ENCODE results near the gene TNS1.

Gene TNS1

DNA sequence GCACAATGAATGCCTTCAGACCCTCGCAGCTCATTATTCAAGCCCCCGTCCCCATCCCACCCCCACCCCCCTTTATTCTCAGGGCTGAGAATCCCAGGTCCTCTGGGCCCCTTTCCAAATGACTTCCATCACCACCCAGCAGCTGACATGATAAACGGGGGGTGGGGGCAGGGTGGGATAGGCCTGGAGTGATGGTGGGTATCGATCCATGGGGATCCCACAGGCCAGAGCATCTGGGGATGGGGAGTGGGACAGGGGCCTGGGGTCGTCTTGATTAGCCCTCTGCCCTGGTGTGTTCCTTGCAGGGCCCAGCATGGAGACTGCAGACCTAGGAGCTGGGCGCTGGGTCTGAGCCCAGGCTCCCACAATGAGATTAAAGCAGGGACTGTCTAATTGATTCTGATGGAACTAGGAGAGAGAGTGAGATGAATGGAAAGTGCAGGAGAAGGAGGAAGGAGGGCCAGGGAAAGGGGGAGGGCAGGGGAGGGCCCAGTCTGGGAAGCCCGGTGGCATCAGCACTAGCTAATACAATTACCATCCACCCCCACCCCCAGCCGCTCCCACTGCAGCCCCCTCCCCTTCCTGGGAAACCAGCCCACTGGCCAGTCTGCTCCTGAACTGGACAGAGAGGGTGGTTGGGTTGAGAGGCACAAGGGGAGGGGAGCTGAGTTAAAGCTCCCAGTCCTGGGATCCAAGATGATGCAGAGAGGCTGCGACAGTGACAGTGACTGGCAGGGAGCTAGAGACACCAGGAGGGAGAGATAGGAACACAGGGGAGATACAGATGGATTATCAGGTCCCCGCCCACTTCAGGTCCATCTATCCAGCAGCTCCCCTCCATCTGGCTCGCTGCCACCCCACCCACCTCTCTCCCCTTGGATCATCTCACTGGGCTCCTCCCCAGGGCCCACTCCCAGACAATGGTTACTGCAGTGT lies 13.1 kb upstream of the TNS1 start:
- DNase-seq, result no peak

DNA sequence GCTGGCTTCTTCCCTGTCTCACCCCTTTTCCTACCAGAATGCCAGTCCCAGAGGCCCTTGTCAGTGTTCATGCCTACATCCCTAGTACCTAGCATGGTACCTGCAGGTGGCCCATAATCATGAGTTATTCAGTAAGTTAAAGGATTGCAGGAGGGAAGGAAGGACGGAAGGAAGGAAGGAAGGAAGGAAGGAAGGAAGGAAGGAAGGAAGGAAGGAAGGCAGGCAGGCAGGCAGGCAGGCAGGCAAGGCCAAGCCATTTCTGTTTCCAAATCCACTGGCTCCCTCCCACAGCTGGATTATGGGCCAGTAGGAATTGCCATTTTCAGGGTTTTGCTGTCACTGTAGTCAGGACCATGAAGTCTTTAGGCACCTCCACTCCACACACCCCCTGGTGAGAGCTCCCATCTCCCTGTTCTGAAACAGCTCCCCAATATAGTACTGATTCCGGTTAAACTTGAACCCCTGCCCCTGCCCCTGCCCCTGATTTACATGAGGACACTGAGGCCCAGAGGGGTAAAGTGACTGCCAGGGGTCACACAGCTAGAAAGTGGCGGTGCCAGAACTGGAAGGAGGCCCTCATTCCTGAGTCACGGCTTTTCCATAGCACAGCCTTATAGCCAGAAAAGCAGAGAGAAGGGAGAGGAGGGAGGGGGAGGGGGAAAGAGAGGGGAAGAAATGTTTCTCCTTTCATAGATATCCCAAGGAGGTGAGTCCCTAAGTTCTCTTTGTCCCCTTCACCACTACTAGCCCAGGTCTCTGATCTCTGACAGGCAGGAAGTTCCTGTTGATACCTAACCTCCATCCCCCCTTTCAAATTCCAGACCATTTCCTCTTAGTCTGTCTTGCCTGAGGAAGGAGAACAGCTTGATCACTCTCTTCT lies 12.2 kb upstream of the TNS1 start:
- no peak for DNase-seq

DNA sequence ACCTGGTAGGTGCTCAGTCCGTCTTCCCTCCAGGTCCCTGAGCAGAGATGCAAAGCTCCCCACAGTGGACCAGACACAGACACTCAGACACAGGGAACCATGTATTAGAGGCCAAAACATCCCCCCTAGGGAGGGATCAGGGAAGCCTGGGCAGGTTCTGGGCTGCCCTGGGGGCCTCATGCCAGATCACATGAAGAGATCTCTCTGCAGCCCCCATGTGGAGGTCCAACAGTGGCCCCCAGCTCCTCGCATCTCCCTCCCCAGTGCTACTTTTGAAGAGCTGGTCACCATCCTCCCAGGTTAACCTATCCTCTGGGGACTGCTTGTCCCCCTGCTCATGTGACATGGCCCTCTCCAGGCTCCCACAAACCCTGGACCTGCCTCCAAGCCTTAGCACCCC lies 10.5 kb upstream of the TNS1 start:
- no peak for DNase-seq

DNA sequence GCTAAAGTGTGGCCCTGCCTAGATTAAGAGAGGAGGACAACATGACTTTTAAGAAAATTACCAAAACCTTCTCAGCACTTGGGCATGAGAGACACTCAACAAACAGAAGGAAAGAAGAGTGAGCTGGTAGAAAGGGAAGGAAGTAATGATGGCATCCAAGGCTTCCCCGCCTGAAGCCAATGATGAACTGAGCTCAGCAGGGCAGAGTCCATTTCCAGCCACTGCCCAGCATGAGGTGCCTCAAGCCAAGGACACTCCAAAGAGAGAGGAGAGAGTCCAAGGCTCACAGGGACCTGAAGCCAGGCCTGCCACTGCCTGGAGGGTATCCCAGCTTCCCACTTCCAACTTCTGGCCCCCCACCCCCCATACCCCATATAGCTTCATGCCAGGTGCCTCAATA lies 9.5 kb upstream of the TNS1 start:
- no peak for DNase-seq

DNA sequence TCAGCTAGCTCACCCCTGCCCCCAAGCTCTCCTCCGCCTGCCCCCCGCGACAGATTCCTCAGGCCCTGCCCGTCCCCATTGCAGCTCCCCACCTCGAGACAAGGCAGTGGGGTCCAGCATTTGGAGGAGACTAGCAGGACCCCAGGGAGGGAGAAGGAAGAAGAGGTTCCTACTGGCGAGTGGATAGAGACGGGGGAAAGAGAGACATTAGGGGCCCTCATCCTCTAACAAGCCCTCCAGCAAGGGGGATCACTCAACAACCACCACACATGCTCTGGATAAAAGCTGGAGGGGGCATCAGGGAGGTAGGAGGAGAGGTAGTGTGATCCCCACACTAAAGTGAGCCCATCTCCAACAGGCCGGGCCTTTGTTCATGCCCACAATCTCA lies 8.9 kb upstream of the TNS1 start:
- DNase-seq, result no peak

DNA sequence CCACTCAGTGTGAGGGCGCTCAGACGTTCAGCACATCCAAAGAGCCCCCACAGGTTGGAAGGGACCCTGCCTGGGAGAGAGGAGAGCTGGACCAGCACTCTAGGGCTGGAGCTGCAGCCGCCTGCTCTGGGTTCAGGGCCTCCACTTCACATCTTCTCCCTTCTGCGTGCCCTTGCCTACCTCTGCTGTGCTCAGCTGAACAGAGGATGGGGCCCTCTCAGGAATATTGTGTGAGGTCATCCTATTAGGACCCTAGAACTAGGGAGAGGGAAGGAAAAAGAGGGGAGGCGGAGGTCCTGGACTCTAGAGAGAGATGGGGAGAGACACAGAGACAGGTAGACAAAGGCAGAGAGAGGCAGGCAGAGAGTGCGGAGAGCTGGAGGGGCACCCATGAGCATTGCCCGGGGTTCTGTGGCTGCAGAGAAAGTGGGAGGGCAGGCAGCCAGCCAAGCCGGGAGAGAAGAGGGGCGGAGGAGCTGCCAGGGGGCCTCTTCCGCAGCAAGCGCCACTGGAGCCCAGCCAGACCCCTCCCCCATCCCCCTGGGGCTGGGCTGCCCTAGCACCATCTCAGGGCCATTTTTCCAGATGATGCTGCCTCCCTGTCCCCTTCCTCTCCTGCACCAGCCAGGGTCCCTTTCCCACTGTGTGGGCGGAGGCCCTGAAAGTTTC lies 8.3 kb upstream of the TNS1 start:
- DNase-seq, result no peak

DNA sequence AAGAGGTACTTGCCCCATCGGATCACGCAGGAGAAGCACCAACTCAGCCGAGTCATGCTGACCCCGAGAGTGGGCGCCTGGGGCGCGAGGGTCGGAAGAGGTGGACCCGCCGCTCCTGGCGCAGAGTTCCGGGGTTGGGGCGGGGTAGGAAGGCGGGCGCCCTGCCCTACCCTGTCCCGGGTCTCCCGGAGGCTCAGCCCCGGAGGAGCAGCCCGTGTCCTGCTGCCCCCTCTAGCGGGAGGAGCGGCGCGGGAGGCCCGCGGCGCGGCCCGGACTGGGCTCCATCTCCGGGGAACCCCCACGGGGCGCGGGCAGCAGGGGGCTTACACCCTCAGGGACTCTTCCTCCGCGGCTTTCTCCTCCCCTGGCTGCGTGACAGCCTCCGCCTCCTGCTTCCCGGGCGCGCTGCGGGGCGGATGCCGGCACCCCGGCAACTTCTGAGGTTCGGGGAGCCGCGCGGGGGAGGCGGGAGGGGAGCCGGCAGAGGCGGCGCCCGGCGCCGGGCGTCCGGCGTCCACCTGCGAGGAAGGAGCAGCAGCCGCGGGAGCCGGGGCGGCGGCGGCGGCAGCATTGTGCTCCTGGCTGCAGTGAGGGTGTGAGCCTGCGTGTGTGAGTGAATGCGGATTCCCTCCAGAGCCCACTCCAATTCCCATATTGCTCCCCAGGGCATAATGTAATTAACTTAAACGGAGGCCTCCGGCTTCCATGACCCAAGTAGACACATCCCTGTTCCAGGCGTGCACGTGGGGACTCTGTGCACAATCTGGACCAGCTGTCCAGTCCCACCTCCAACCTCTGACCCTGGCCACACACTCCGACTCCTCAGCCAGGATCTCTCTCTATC lies 7.6 kb upstream of the TNS1 start:
- peak in 1 of 2 experiments; percentile 9 for DNase-seq

DNA sequence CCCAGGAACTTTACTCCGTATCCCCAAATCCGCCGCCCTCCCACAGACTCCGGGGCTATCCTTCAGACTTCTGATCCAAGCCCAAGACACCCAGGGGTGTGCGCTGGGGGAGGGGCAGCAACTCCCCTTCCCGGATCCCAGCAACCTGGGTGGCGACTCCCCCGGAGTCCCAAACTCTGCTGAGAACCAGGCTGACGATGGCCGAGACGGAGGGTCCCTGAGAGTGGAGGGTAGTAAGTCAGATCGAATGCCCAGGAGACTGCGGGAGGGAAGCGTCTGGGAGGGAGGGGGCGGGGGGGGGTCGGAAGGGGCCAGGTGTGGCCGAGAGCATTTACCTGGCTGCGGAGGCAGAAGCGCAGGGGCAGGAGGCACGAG lies 7.0 kb upstream of the TNS1 start:
- no peak for DNase-seq

DNA sequence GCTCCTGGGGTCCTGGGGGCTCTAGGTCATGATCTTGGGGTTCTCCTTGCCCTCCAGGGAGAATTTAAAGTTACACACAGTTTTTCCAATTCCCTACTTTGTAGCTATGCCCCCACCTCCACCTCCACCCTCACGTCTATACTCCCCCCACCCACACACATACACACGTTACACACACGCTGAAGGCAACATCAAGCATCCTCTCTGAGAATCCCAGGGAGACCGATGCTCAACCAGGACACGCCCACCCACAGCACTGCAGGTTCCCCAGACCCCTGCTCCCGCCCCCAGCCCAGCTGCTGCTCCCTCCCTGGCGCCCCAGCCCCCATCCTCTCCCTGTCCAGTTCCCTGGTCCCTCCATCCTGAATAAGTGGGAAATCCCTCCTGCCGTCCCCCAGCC lies 6.4 kb upstream of the TNS1 start:
- no peak for DNase-seq

DNA sequence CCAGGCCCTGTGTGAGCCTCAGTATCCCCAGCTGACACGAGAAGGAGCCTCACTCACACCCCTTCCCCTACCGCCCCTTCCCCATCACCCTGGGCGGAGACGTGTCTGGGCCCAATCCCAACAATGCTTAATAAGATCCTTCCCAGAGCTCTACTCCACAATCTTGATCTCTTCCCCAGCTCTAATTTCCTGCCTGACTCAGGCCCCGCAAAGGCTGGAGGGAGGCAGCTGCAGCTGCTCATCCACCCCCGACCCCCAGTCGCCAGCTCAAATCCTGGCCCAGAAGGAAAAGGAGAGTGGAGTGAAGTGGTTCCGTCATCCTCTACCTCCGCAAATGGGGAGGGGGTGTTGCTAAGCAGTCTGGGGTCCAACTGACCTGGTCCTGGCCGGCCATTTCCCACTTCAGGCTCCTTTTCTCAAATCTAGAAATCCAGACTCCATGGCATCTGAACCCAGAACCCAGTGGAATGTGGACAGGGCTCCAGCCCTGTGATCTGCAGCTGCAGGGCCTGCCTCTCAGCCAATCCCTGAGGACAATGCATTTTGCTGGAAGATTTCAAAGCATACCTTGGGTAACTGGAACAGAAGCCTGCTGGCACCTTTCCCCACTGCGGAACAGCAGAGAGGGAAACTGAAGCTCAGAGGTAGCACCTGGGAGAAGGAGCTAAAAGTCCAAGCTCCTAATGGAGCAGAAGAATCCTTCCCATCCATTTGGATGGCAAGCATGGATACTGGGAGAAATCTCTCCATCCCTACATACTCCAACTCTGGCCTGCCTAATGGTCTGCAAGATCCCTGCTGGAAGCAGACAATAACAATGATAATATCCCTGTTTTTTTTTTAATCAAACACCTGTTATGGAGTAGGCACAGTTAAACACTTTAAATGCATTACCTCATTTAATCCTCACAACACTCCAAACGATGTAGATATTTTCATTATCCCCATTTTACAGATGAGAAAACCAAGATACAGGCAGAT lies 5.6 kb upstream of the TNS1 start:
- no peak for DNase-seq

DNA sequence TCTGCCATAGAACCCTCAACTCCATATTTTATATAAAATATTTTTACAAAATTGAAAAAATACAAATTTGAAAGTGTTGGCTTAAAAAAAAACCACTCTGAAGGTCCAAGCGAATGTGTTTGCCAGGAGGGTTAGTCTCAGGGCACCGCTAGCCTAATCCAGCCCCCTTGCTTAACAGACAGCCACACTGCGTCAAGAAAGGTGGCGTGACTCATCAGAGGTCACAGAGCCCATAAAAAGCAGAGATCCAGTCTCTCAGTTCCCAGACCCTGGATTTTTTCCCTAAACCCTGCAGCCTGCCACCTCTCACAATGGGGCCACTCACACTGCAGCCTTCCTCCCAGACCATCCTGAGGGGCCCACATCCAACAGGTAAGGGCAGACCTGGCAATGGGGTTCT lies 3.9 kb upstream of the TNS1 start:
- DNase-seq, result no peak

DNA sequence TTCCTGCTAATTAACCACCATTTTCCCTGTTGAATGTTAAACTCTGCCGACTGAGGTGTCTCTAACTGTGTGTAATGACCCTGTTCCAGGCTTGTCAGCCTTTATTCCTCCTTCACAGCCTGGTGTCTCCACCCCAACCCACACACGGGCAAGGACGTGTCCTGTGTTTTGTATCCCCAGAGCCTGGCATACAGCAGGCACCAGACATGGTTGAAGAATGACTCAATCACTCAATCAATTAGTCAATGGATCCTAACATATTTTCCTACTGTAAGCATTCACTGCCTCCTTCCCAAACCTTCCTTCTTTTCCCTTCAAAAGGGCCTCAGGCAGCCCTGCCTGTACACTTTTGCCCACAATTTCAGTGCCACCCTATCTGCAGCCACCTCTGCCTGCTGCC lies 2.7 kb upstream of the TNS1 start:
- no peak for DNase-seq

DNA sequence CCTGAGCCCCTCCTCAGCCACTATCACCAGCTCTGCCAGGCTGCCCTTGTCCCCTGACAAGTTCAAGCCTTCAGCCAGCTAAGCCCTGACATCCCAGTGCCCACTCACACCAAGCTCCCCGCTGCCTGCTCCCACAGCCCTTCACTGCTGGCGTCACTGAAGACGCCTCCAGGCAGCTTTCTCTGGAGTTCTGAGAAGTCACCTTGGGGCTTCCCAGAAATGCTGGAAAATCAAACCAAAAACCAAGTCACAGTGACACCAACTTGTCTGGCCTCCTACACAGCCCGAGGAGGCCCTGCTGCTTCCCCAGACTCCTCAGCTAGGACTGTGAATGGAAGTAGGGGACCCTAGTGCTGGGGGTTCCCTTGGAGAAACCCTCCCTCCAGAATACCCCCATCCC lies 2.2 kb upstream of the TNS1 start:
- no peak for DNase-seq

DNA sequence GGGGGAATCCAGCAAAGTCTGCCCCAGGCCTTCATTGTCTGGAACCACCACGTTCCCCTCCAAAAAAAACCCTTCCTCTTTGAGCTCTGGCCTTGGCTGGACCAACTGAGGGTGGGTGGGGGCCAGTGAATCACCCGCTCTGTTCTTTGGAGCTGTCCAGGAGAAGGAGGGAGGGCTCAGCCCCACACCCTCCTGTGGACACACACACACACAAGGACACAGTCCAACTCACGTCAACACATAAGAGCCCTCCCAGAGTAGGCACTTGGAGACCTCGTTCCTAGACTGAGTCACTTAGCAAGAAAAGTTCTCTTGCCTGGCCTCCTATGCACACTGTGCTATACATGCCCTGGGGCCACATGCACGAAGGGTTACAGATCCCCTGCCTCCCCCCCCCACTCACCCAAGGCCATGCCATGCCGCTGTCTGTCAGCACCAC lies 1.2 kb upstream of the TNS1 start:
- no peak for DNase-seq

DNA sequence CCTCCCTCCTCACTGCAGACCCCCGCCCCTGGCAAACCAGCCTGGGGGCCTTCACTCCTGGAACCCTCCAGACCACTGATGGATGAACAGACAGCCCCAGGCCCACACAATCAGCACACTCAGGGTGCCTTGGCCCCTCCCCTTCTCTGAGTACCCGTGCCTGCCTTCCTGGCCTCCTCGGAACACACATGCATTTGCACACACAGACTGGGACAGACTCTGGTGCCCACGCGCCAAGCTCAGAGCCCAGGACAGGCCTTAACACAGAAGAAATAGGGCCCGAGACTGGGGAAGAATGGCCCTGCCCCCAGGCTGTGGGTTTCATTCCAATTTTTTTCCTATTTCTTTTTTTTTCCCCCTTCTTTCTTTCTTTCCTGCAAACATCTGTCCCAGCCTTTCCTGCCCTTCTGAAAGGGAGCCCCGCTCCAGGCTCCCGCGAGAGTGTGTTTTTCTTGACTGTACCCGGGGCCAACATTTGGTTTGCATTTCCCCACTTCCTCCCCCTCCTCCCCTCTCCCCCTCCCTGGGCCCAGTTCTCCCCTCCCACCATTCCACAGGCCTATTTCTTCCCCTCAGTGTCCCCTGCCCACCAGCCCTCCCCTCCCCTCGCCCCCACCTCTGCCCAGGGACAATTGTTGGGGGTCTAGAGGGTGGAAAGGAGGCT lies 618 bp upstream of the TNS1 start:
- DNase-seq, result no peak

DNA sequence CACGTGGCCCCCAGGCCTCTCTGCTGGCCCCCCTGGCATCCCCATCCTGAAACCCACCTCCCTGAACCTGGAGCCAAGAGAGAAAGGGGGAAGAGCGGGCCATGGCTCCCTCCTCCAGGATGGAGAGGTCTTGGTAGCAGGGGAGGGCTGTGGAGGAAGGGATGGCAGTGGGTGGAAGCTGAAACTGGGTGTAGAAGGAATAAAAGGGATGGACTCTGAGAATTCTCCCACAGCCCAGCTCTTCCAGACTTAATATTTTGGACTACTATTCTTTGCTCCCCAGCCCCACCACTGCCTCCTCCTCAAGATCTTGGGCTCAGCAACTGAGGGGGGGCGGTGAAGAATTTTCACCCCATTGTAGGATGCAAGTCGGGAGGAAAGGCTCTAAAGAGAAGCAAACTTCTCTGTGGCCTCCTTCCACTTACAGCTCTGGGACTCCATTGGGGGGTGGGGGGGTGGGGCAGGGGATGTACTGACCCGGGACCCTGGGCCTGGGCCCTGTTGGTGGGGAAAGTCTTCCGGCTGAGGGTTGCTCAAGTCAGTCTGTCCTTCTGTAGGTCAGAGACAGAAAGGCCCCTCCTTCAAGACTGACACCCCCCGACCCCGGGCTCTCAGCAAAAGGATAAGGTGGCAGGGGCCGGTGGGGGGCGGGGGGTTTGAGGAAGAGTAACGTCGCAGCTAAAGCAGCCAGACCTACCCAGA lies 501 bp downstream of the TNS1 start:
- DNase-seq, result no peak

DNA sequence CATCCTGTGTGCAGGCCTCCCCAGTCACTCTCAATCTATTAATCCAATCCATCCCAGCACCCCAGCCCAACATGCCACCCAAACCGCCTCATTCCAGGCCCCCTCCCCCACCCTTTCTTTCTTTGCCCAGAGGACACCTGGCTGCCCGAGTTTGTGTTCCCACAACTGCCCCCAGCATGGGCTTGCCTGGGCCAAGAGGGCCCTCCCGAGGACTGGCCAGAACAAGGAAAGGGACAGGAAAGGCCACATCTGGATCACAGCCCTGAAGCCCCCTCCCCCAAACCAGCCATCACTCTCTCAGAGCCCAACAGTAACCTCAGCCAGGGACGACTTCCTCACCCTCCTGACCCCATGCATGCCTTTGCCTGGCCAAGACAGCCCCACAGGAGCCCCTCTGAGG lies 1.2 kb downstream of the TNS1 start:
- DNase-seq, result no peak

DNA sequence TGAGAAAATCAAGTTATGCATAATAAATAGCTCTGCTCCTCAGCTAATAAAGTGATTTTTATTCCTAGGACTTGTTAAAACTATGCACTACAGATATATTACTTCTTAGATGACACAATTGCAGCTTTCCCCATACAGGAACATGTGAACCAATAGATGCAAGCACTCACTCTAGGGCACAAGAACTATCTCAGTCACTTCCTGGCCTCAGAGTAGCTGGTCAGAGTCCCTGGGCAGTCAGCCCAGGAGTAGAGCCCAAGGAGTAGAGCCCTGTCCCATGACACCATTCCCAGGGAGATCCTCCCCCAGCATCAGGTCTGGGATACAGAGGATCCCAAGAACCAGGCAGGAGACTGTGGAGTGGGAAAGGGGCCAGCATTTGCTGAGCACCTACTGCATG lies 2.7 kb downstream of the TNS1 start:
- DNase-seq, result no peak

DNA sequence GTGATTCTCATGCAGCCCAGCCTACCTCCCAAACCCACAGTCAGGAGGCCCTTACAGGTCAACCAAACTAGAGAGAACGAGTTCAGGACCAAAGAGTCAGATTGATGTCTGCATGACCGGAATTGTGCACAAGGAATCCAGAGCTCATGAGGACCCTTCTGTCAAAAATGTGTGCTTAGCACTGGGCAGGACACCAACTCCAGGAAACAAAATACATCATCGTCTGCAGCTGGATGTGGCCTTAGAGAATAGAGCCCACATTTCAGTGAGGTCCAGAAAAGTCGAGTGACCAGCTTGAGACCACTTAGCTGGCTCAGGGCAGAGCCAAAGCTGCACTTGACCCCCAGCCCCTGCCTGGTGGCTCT lies 3.2 kb downstream of the TNS1 start:
- no peak for DNase-seq

DNA sequence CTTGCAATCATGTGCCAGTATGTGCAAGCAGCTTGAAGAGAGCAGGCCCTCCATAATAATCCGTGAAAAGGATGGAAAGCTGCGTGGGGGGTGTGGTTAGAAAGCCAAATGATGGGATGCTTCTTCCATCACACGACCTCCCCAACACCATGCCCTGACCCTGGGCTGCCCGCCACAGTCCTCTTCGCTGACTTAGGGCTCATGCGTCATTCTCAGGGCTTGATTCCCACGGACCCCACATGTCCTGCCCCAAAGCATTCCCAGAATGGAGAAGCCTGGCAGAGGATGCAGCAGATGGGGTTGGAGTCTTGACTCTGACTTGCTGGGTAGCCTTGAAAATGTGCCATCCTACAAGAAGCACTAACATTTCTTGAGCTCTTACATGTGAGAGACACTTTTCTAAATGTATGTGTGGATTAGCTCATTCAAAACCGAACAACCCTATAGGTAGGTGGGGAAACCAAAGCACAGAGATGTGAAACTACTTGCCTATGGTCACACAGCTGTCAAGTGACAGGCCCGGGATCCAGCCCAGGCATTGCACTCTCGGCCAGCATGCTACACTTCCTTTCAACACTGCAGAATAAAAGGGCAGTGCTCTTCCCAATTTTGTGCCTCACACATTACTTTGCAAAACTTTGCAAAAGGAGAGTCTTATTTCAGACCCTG lies 3.7 kb downstream of the TNS1 start:
- DNase-seq, result no peak

All from NCI-H1930 (cell line).